ENCODE results near the gene ARHGAP26. TPM values are rescaled to one million over a fixed set of nuclear protein-coding genes. Genes with fewer than 3 reads are reported as not detected.
A peak's percentile ranks its signal among the peaks of the same experiment; 100 is the strongest.

ARHGAP26 gene
- total and polyA plus RNA-seq, 4 donors: 5.4 to 52.3 (median 30.4) TPM

DNA sequence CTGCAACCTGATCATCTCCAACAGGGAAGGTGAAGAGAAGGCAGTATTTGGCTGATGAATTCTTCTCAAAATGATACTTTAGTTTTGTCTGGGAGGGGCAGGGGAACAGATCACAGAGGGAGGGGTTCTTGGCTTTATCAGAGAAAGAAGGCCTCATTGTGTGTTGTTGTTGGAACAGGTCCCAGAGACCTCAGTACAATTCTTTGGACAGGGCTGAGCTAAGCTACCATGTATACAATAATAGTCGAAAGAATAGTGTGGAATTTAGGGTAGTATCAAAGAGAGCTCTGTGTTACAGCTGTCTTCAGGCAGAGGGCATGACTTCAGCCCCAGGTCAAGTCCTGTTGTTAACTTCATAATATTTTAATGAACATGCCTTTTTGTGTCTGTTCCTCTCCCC lies 39.9 kb downstream of the ARHGAP26 start:
- H3K9me3 ChIP-seq (ENCODE audit: control insufficient read depth in 4 of 4, insufficient read depth in 3 of 4, low read length in 3 of 4): no peaks in the 10 kb centered on the region
- H3K36me3 ChIP-seq (ENCODE audit: control insufficient read depth in 4 of 4, insufficient read depth in 4 of 4, low read length in 4 of 4): no peaks in the 10 kb centered on the region
- DNase-seq (no peak), ATAC-seq (ENCODE audit: insufficient read depth, low FRiP score) (no peak)
- peak overlapping the region in 1 of 2 donors; percentile 31 for H3K27ac ChIP-seq (ENCODE audit: low read depth in 1 of 2, low read length in 1 of 2)
- no peak overlapping the region for H3K9ac ChIP-seq (ENCODE audit: insufficient read depth in 1 of 2, low read length in 2 of 2)
- no peaks in the 10 kb centered on the region for H3K27me3 ChIP-seq (ENCODE audit: control insufficient read depth in 3 of 3, insufficient read depth in 3 of 3, low read length in 2 of 3)
- TF ChIP-seq, protein P1, sequence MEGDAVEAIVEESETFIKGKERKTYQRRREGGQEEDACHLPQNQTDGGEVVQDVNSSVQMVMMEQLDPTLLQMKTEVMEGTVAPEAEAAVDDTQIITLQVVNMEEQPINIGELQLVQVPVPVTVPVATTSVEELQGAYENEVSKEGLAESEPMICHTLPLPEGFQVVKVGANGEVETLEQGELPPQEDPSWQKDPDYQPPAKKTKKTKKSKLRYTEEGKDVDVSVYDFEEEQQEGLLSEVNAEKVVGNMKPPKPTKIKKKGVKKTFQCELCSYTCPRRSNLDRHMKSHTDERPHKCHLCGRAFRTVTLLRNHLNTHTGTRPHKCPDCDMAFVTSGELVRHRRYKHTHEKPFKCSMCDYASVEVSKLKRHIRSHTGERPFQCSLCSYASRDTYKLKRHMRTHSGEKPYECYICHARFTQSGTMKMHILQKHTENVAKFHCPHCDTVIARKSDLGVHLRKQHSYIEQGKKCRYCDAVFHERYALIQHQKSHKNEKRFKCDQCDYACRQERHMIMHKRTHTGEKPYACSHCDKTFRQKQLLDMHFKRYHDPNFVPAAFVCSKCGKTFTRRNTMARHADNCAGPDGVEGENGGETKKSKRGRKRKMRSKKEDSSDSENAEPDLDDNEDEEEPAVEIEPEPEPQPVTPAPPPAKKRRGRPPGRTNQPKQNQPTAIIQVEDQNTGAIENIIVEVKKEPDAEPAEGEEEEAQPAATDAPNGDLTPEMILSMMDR (IDR thresholded peaks at IDR 0.05; ENCODE audit: control extremely low read depth, extremely low read depth): no peak
- 41 to 87% methylated on average over 1 of the region's 1 CpG for WGBS, 2 donors
- peaks cover 0 to 48% (median 11%) of the 10 kb centered on the region in 5 donors for H3K4me1 ChIP-seq (ENCODE audit: control insufficient read depth in 5 of 5, insufficient read depth in 5 of 5, low read length in 5 of 5)
- no peak overlapping the region for H3K4me3 ChIP-seq

DNA sequence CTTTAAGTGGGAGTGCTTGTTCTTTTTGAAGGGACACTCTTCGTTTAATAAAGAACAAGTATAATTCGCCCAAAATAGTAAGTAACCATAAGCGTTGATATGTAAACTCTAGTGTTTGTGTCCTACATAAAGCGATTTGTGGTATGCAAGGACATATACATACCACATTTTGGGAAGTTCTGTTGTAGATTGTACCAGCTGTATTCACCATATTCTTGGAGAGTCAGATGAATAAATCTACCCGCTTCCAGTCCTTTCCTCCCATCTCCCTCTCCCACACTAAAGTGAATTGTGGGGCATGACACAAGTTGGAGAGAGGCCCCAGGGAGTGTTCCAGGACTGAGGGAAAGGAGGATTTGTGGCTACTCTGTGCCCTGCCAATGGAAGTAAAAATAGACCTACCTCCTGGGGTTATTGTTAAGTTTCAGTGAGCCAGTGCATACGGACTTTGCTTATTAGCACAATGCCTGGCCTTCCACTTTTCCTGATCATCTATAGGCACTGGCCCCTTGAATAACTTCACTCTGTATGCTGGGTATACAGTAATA lies 40.6 kb downstream of the ARHGAP26 start:
- Histone ChIP-seq H3K27ac (ENCODE audit: low read depth in 1 of 2, low read length in 1 of 2) (no peak overlapping the region), H3K9ac (ENCODE audit: insufficient read depth in 1 of 2, low read length in 2 of 2) (no peak overlapping the region), H3K9me3 (ENCODE audit: control insufficient read depth in 4 of 4, insufficient read depth in 3 of 4, low read length in 3 of 4) (no peaks in the 10 kb centered on the region), H3K4me1 (ENCODE audit: control insufficient read depth in 5 of 5, insufficient read depth in 5 of 5, low read length in 5 of 5) (peaks cover 0 to 48% (median 11%) of the 10 kb centered on the region in 5 donors), H3K4me3 (no peak overlapping the region), H3K36me3 (ENCODE audit: control insufficient read depth in 4 of 4, insufficient read depth in 4 of 4, low read length in 4 of 4) (no peaks in the 10 kb centered on the region), H3K27me3 (ENCODE audit: control insufficient read depth in 3 of 3, insufficient read depth in 3 of 3, low read length in 2 of 3) (no peaks in the 10 kb centered on the region)
- no peak for DNase-seq
- TF ChIP-seq, protein P1 (IDR thresholded peaks at IDR 0.05; ENCODE audit: control extremely low read depth, extremely low read depth): no peak
- WGBS, 2 donors: 86 to 87% methylated on average over 6 of the region's 6 CpGs
- no peak for ATAC-seq (ENCODE audit: insufficient read depth, low FRiP score)

DNA sequence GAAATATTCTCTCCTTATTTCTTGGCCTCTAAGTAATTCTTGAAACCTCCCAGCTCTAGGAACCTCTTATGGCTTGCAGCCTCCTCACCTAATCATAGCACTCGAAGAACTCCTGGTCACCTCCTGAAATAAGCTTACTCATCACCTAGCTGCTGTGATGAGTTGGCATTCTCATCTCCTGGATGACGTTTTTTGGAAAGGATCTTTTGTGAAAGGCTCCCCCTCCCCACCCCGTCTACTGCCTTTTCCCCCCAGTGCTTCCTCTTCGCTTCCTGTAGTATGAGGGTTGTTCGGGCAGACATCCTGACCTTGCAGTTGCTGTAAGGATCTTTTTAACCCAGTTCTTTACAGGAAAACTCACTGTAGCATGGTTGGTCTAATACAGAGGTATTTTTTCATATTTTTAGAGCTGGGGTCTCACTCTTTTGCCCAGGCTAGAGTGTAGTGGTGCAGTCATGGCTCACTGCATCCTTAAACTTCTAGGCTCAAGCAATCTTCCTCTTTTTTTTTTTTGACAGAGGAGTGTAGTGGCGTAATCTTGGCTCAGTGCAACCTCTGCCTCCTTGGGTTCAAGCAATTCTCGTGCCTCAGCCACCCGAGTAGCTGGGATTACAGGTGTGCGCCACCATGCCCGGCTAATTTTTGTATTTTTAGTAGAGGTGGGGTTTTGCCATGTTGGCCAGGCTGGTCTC lies 41.8 kb downstream of the ARHGAP26 start:
- H3K4me3 ChIP-seq: no peak overlapping the region
- H3K9me3 ChIP-seq (ENCODE audit: control insufficient read depth in 4 of 4, insufficient read depth in 3 of 4, low read length in 3 of 4): no peaks in the 10 kb centered on the region
- ATAC-seq (ENCODE audit: insufficient read depth, low FRiP score) (no peak), DNase-seq (no peak)
- WGBS, 2 donors: 48 to 70% methylated on average over 10 of the region's 10 CpGs
- TF ChIP-seq, protein P1 (IDR thresholded peaks at IDR 0.05; ENCODE audit: control extremely low read depth, extremely low read depth): no peak
- peaks cover 7 to 49% (median 18%) of the 10 kb centered on the region in 5 donors for H3K4me1 ChIP-seq (ENCODE audit: control insufficient read depth in 5 of 5, insufficient read depth in 5 of 5, low read length in 5 of 5)
- no peak overlapping the region for H3K27ac ChIP-seq (ENCODE audit: low read depth in 1 of 2, low read length in 1 of 2)
- no peaks in the 10 kb centered on the region for H3K27me3 ChIP-seq (ENCODE audit: control insufficient read depth in 3 of 3, insufficient read depth in 3 of 3, low read length in 2 of 3)
- no peaks in the 10 kb centered on the region for H3K36me3 ChIP-seq (ENCODE audit: control insufficient read depth in 4 of 4, insufficient read depth in 4 of 4, low read length in 4 of 4)
- H3K9ac ChIP-seq (ENCODE audit: insufficient read depth in 1 of 2, low read length in 2 of 2): no peak overlapping the region

Measured in lung (tissue), 12 donors.